CD8-positive, alpha-beta memory T cell (primary cell): ENCODE data around the gene CEP41. TPM values are rescaled to one million over a fixed set of nuclear protein-coding genes. Genes with fewer than 3 reads are reported as not detected.
"Not testable (repeated sequence)": the region's sequence is repeated elsewhere in the genome, so short reads cannot be mapped to it uniquely, and the experiment has no call there.

ENCODE experiments used
- CTCF ChIA-PET: fragments of 350-600 bp; sonication (Branson Sonifier 250); formaldehyde crosslinking; loops from one replicate; lab custom pipeline; 2021; ENCODE audit warnings: antibody characterized with exemption; lab: Charles Lee
- POLR2A ChIA-PET: fragments of 350-600 bp; sonication (Branson Sonifier 250); formaldehyde crosslinking; loops from one replicate; lab custom pipeline; 2021; ENCODE audit warnings: antibody characterized with exemption; lab: Charles Lee
- DNase-seq, 5 donors: peaks; one replicate each; pipeline versions ENCODE4 v3.0.0 to v3.0.0-alpha.2; 2020 to 2022; ENCODE audit warnings: mixed read lengths in 1 of 5
- H3K27ac ChIP-seq: one replicate; pipeline ENCODE4 v1.7.0; 2013; ENCODE audit warnings: low read depth, mild to moderate bottlenecking, low read length, moderate library complexity
- H3K27me3 ChIP-seq: 2 replicates; pipeline ENCODE4 v1.7.0; 2013; ENCODE audit warnings: low read length, mild to moderate bottlenecking; ENCODE audit not compliant: insufficient read depth, poor library complexity, severe bottlenecking
- H3K36me3 ChIP-seq: 2 replicates; pipeline ENCODE4 v1.7.0; 2013; ENCODE audit warnings: mild to moderate bottlenecking, low read length, moderate library complexity; ENCODE audit not compliant: insufficient read depth
- H3K4me1 ChIP-seq: 2 replicates; pipeline ENCODE4 v1.7.0; 2013; ENCODE audit warnings: mild to moderate bottlenecking, low read length, moderate library complexity; ENCODE audit not compliant: insufficient read depth
- H3K4me3 ChIP-seq: 2 replicates; pipeline ENCODE4 v1.7.0; 2013; ENCODE audit warnings: mild to moderate bottlenecking, low read length
- H3K9me3 ChIP-seq: 2 replicates; pipeline ENCODE4 v1.7.0; 2013; ENCODE audit warnings: mild to moderate bottlenecking, low read length
- H3K27ac Mint-ChIP-seq, 8 donors: one replicate each; pipeline ENCODE4 v1.8.0; 2020 to 2021; ENCODE audit warnings: mixed read lengths in 8 of 8, mild to moderate bottlenecking in 6 of 8, inconsistent platforms in 3 of 8, moderate library complexity in 3 of 8
- H3K27me3 Mint-ChIP-seq, 2 donors: one replicate each; pipeline ENCODE4 v1.8.0; 2020 to 2021; ENCODE audit warnings: mixed read lengths in 2 of 2, mild to moderate bottlenecking in 1 of 2, moderate library complexity in 1 of 2
- H3K36me3 Mint-ChIP-seq, 3 donors: one replicate each; pipeline ENCODE4 v1.8.0; 2020 to 2021; ENCODE audit warnings: mixed read lengths in 3 of 3, inconsistent platforms in 1 of 3, mild to moderate bottlenecking in 1 of 3
- H3K4me1 Mint-ChIP-seq, 3 donors: one replicate each; pipeline ENCODE4 v1.8.0; 2020 to 2021; ENCODE audit warnings: mixed read lengths in 3 of 3, inconsistent platforms in 1 of 3, mild to moderate bottlenecking in 1 of 3
- H3K4me3 Mint-ChIP-seq, 7 donors: one replicate each; pipeline ENCODE4 v1.8.0; 2020 to 2021; ENCODE audit warnings: mixed read lengths in 7 of 7, mild to moderate bottlenecking in 6 of 7, moderate library complexity in 4 of 7, inconsistent platforms in 2 of 7
- H3K9me3 Mint-ChIP-seq, 5 donors: one replicate each; pipeline ENCODE4 v1.8.0; 2020 to 2022; ENCODE audit warnings: mixed read lengths in 5 of 5, mild to moderate bottlenecking in 3 of 5, moderate library complexity in 2 of 5, inconsistent platforms in 1 of 5
- polyA plus RNA-seq: library from polyadenylated mRNA; unstranded; fragments of 300-500 nt; fragmentation: Illumina TruSeq; gene quantifications from one replicate; pipeline ENCODE4 v1.2.3, GENCODE V29; 2021
- total RNA-seq, 2 experiments: library from RNA; stranded (reverse); gene quantifications; one replicate each; pipeline ENCODE4 v1.2.3, GENCODE V29; 2021

The CEP41 gene
- total and polyA plus RNA-seq, 3 experiments from 2014 or later = 16.6 to 23.6 (median 18.8) TPM

DNA sequence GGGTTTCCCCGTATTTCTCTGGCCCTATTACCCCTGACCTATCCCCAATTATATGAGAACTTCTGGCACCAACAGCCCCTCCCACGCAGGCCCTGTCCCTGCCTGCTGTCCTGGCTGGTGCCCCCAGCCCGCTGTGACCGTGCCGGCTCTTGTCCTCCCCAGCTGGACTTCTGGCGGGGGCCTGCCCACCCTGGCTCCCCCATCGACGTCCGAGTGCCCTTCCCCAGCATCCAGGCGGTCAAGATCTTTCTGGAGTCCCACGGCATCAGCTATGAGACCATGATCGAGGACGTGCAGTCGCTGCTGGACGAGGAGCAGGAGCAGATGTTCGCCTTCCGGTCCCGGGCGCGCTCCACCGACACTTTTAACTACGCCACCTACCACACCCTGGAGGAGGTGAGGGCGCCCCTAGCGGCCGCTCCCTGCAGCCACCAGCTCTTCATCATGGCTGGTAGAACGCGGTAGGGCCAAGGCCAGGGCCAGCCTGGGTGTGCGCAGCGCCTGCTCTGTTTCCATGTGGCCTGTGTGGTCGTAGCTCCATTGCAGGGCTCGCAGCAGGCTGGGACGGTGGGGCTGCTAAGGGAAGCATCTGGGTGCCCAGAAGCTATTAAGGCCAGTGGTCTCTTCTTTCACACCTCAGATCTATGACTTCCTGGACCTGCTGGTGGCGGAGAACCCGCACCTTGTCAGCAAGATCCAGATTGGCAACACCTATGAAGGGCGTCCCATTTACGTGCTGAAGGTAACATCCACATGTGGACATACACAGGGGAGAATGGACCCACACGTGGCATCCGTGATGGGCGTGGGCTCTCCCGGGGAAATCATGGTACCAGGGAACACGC, 59.1 kb downstream of the CEP41 start:
- H3K27me3 ChIP-seq = no peaks in the 10 kb centered on the region
- H3K4me3 ChIP-seq = no peak overlapping the region
- H3K27ac ChIP-seq = no peak overlapping the region
- H3K36me3 ChIP-seq = no peaks in the 10 kb centered on the region
- DNase-seq = no peak
- peaks cover 0 to under 1% (median under 1%) of the 10 kb centered on the region in 3 donors for H3K36me3 Mint-ChIP-seq
- H3K4me1 Mint-ChIP-seq = no peaks in the 10 kb centered on the region
- no peaks in the 10 kb centered on the region for H3K4me1 ChIP-seq
- no peaks in the 10 kb centered on the region for H3K9me3 ChIP-seq
- no peak overlapping the region for H3K27ac Mint-ChIP-seq
- peaks cover 0 to 3% (median 1%) of the 10 kb centered on the region in 5 donors for H3K9me3 Mint-ChIP-seq
- ChIA-PET CTCF (no interaction called here), POLR2A (no interaction called here)
- no peak overlapping the region for H3K4me3 Mint-ChIP-seq
- H3K27me3 Mint-ChIP-seq = peaks cover 0 to 3% of the 10 kb centered on the region in 2 donors

DNA sequence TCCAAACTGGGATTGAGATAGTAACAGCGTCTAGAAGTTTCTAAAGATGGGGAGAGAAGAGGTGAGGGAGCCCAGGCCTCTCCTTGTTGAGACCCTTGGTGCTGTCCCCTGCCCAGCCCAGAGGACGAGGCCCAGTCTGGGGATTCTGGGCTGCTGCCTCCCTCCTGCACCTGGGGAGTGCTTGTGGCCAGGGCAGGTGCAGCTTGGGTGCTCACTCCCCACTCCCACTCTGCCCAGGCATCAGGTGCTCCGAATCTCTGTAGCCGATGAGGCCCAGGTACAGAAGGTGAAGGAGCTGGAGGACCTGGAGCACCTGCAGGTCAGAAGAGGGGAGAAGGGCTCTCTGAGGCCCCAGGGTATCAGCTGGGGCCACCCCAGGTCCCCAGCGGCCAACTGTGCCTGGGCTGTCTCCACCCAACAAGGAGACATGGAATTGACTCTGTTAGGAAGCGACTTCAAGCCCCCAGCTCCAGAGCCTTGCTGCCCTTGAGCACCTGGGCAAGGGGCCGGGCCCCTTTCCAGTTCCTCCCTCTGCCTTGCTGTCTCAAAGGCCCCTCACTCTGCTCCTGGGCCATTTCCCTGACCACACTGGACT, 59.9 kb downstream of the CEP41 start:
- H3K27ac Mint-ChIP-seq = no peak overlapping the region
- no peak overlapping the region for H3K4me3 ChIP-seq
- no peaks in the 10 kb centered on the region for H3K27me3 ChIP-seq
- H3K4me1 ChIP-seq = no peaks in the 10 kb centered on the region
- H3K9me3 Mint-ChIP-seq = peaks cover 4 to 8% (median 6%) of the 10 kb centered on the region in 5 donors
- POLR2A ChIA-PET = no interaction called here
- H3K27me3 Mint-ChIP-seq = peaks cover 0 to 3% of the 10 kb centered on the region in 2 donors
- no peaks in the 10 kb centered on the region for H3K36me3 ChIP-seq
- CTCF ChIA-PET = no interaction called here
- H3K9me3 ChIP-seq = peaks cover 5% of the 10 kb centered on the region
- no peaks in the 10 kb centered on the region for H3K4me1 Mint-ChIP-seq
- no peak for DNase-seq
- no peak overlapping the region for H3K27ac ChIP-seq
- no peak overlapping the region for H3K4me3 Mint-ChIP-seq
- peaks cover 0 to 7% (median 2%) of the 10 kb centered on the region in 3 donors for H3K36me3 Mint-ChIP-seq

DNA sequence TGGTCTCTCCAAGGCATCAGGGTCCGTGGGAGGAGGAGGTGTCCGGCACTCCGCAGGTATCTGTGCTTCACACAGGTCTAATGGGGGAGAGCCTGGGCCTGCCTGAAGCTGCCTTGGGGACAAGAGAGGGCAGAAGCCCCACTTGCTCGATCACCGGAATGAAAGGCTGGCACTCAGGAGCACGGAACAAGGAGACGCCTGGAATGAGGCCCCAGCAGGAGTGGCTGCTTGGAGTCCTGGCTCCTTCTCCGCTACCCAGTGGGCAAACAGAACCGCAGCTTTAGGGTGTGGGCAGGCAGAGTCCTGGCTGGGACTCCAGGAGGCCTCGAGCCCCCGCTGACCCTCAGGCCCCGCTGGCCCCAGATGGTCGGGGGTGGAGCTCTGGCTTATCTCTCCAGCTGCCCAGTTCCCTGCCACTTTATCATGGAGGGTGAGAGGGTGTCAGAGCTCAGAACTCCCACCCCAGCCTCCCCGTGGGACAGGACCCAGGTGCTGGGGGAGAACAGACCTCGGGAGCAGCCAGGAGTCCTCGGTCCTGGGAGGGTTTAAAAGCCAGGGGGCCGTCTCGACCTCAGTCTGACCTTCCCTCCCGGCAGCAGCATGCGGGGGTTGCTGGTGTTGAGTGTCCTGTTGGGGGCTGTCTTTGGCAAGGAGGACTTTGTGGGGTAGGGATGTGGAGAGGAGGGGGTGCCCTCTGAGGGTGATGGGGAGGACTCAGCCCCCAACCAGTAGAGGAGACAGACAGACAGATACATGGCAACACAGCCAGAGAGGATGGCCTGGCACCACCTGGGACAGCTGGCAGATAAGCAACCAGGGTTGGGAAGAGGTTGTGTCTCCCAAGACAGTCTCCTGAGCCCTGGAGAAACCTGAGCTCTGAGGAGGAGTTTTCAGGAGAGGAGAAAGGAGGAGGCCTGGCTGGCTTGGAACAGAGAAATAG, 60.6 kb downstream of the CEP41 start, which contains the start of gene CPA1:
Gene CPA1, plus strand, starts transcription at position 574 of the 940 bp plus-strand sequence. Its CDS starts 27 bp downstream, at position 601.
- POLR2A ChIA-PET = no interaction called here
- H3K4me1 ChIP-seq = no peaks in the 10 kb centered on the region
- CTCF ChIA-PET = no interaction called here

DNA sequence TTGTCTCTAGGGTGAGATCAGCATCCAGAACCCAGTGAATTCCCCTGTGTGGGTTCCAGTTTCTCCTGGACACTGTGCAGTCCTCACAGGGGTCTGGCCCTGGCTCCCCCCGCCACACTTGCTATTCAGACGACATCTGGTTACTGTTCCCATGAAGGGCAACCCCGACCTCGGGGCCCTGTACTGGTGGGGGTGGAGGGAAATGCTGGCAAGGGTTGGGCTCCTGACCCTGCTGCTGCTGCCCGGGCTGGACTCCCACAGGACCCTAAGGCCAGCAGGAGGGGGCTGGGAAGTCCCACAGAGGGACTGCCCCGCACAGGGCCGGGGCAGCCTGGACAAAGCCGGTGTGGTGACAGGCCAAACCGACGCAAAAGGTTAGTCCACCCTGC, 61.3 kb downstream of the CEP41 start:
- no peaks in the 10 kb centered on the region for H3K4me1 ChIP-seq
- H3K27ac ChIP-seq = no peak overlapping the region
- Mint-ChIP-seq H3K27me3 (peaks cover 0 to 3% of the 10 kb centered on the region in 2 donors), H3K4me3 (no peak overlapping the region), H3K4me1 (no peaks in the 10 kb centered on the region), H3K36me3 (peaks cover 0 to 7% (median 2%) of the 10 kb centered on the region in 3 donors), H3K9me3 (peaks cover 4 to 9% (median 7%) of the 10 kb centered on the region in 5 donors), H3K27ac (peak overlapping the region in 1 of 8 donors; percentile 87)
- ChIA-PET POLR2A (no interaction called here), CTCF (no interaction called here)
- no peak overlapping the region for H3K4me3 ChIP-seq
- DNase-seq = no peak
- no peaks in the 10 kb centered on the region for H3K27me3 ChIP-seq
- H3K36me3 ChIP-seq = no peaks in the 10 kb centered on the region
- peaks cover 6% of the 10 kb centered on the region for H3K9me3 ChIP-seq

More for the DNA sequence above, 60.6 kb downstream of the CEP41 start, which contains the start of gene CPA1:
- H3K27me3 Mint-ChIP-seq = peaks cover 0 to 3% of the 10 kb centered on the region in 2 donors
- peaks cover 4 to 9% (median 7%) of the 10 kb centered on the region in 5 donors for H3K9me3 Mint-ChIP-seq
- H3K4me1 Mint-ChIP-seq = no peaks in the 10 kb centered on the region
- Histone ChIP-seq H3K36me3 (no peaks in the 10 kb centered on the region), H3K27me3 (no peaks in the 10 kb centered on the region), H3K4me3 (no peak within 1 kb of the TSS), H3K9me3 (peaks cover 6% of the 10 kb centered on the region), H3K27ac (no peak within 1 kb of the TSS)
- H3K4me3 Mint-ChIP-seq = no peak within 1 kb of the TSS
- H3K36me3 Mint-ChIP-seq = peaks cover 0 to 7% (median 2%) of the 10 kb centered on the region in 3 donors
- H3K27ac Mint-ChIP-seq = peak within 1 kb of the TSS in 1 of 8 donors; percentile 87
- DNase-seq = no peak

DNA sequence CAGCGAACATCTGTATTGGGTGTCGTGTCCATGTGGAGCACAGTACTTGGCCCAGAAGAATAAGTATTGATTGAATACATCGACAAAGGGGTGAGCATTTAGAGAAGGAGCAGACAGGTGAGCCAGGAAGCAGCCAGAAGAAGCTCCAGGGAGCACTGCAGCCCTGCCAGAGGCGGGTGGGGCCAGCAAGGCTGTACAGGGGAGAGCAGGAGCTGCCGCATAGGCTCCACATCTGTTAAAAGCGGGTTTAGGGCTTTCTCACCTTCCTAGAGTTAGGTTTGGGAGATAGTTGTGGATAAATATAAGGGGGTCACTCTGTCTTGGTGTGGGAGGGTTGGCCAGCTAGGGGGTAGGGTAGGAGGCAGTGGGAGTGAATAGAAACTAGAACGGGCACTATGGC, 61.8 kb downstream of the CEP41 start:
- H3K4me3 Mint-ChIP-seq = no peak overlapping the region
- H3K27me3 ChIP-seq = no peaks in the 10 kb centered on the region
- no peaks in the 10 kb centered on the region for H3K4me1 Mint-ChIP-seq
- H3K36me3 ChIP-seq = no peaks in the 10 kb centered on the region
- H3K9me3 ChIP-seq = peaks cover 6% of the 10 kb centered on the region
- H3K9me3 Mint-ChIP-seq = peaks cover 4 to 9% (median 7%) of the 10 kb centered on the region in 5 donors
- POLR2A ChIA-PET = no interaction called here
- DNase-seq = no peak
- no peak overlapping the region for H3K4me3 ChIP-seq
- H3K27me3 Mint-ChIP-seq = peaks cover 0 to 3% of the 10 kb centered on the region in 2 donors
- no peak overlapping the region for H3K27ac ChIP-seq
- H3K4me1 ChIP-seq = no peaks in the 10 kb centered on the region
- CTCF ChIA-PET = no interaction called here
- peaks cover 0 to 7% (median 2%) of the 10 kb centered on the region in 3 donors for H3K36me3 Mint-ChIP-seq
- H3K27ac Mint-ChIP-seq = peak overlapping the region in 1 of 8 donors; percentile 87

DNA sequence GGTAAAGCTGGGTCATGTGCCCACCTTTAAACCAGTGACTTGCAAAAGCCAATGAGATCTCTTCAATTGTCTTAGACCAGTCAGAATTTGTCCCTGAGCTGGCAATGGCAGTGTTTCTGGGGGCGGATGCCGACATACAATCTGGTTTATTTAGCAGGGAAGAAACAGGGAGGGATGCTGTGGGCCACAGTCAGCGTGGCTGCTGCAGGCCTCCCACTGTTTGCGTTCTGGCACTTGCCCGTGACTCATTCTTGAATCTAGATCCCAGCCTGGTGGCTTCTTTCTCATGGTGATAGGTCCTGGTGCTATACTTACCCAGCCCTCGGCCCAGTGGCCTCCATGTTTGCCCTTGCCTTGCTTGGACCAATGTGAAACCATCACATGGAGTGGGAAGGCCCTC, 63.6 kb downstream of the CEP41 start:
- peaks cover 6% of the 10 kb centered on the region for H3K9me3 ChIP-seq
- no peak overlapping the region for H3K4me3 Mint-ChIP-seq
- no peak overlapping the region for H3K4me3 ChIP-seq
- H3K27ac ChIP-seq = no peak overlapping the region
- H3K27me3 ChIP-seq = no peaks in the 10 kb centered on the region
- peaks cover 0 to 7% (median 2%) of the 10 kb centered on the region in 3 donors for H3K36me3 Mint-ChIP-seq
- POLR2A ChIA-PET = no interaction called here
- CTCF ChIA-PET = no interaction called here
- no peak for DNase-seq
- H3K4me1 Mint-ChIP-seq = no peaks in the 10 kb centered on the region
- no peaks in the 10 kb centered on the region for H3K36me3 ChIP-seq
- H3K27ac Mint-ChIP-seq = no peak overlapping the region
- H3K4me1 ChIP-seq = no peaks in the 10 kb centered on the region
- peaks cover 0 to 3% of the 10 kb centered on the region in 2 donors for H3K27me3 Mint-ChIP-seq
- peaks cover 4 to 9% (median 7%) of the 10 kb centered on the region in 5 donors for H3K9me3 Mint-ChIP-seq

DNA sequence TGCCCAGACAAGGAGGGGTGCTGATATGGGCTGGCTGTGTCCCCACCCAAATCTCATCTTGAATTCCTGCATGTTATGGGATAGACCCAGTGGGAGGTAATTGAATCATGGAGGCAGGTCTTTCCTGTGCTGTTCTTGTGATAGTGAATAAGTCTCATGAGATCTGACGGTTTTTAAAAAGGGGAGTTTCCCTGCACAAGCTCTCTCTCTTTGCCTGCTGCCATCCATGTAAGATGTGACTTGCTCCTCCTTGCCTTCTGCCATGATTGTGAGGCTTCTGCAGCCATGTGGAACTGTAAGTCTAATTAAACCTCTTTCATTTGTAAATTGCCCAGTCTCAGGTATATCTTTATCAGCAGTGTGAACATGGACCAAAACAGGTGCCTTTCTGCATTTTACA, 64.4 kb downstream of the CEP41 start:
- DNase-seq, H3K4me1 ChIP-seq, H3K9me3 Mint-ChIP-seq, H3K9me3 ChIP-seq, H3K27me3 Mint-ChIP-seq, H3K36me3 ChIP-seq, H3K27ac ChIP-seq, POLR2A ChIA-PET, H3K4me3 ChIP-seq, H3K4me3 Mint-ChIP-seq, H3K4me1 Mint-ChIP-seq, H3K27me3 ChIP-seq, H3K36me3 Mint-ChIP-seq, CTCF ChIA-PET: not testable (repeated sequence)
- H3K27ac Mint-ChIP-seq = peak overlapping the region in 1 of 8 donors; percentile 1
